IMR-90 (cell line): ENCODE data around the gene TRAPPC4. TPM values are rescaled to one million over a fixed set of nuclear protein-coding genes. Genes with fewer than 3 reads are reported as not detected.

Experiments
- ATAC-seq: fragments of 200-7000 bp; cut with Tn5 transposase; 2 replicates; pipeline ENCODE4 v1.9.1; 2020; ENCODE audit warnings: low read depth, mild to moderate bottlenecking, moderate library complexity
- BruUV-seq: library from RNA; stranded (reverse); fragments of 400-500 nt; replicated peaks from 2 replicates; lab custom pipeline; 2021; lab: Mats Ljungman, UMichigan
- CTCF ChIA-PET: fragments of 300-600 bp; formaldehyde crosslinking; extraction: SDS; loops from one replicate; lab custom pipeline; 2021; ENCODE audit warnings: antibody characterized with exemption; lab: Yijun Ruan, JAX
- POLR2A ChIA-PET: fragments of 300-600 bp; sonication (Branson Sonifier 250); formaldehyde crosslinking; loops from one replicate; lab custom pipeline; 2022; ENCODE audit warnings: antibody characterized with exemption; ENCODE audit not compliant: unreplicated experiment; lab: Charles Lee
- DNase-seq: peaks from one replicate; pipeline ENCODE4 v3.0.0; 2013
- H2AFZ ChIP-seq: replicated peaks from 2 replicates; pipeline ENCODE3; 2013; ENCODE audit warnings: low read length, mild to moderate bottlenecking; ENCODE audit not compliant: poor library complexity
- H2AK5ac ChIP-seq: 2 replicates; pipeline ENCODE4 v1.6.1; 2013; ENCODE audit warnings: low read depth, low read length, inconsistent platforms
- H2AK9ac ChIP-seq: replicated peaks from 2 replicates; pipeline ENCODE3; 2013; ENCODE audit warnings: mild to moderate bottlenecking, low read depth, low read length, moderate library complexity; ENCODE audit not compliant: poor library complexity
- H2BK120ac ChIP-seq: 2 replicates; pipeline ENCODE4 v1.6.1; 2013; ENCODE audit warnings: low read depth, low read length, inconsistent platforms
- H2BK15ac ChIP-seq: 3 replicates; pipeline ENCODE4 v1.6.1; 2013; ENCODE audit warnings: low read depth, low read length, inconsistent platforms
- H2BK20ac ChIP-seq: 2 replicates; pipeline ENCODE4 v1.6.1; 2013; ENCODE audit warnings: low read depth, mild to moderate bottlenecking, inconsistent platforms, low read length, moderate library complexity
- H2BK5ac ChIP-seq: 2 replicates; pipeline ENCODE4 v1.6.1; 2013; ENCODE audit warnings: mild to moderate bottlenecking, low read depth, low read length, inconsistent platforms; ENCODE audit not compliant: poor library complexity, severe bottlenecking
- H3K14ac ChIP-seq: replicated peaks from 2 replicates; pipeline ENCODE4 v1.6.1; 2013; ENCODE audit warnings: low read depth, low read length, inconsistent platforms
- H3K18ac ChIP-seq: 2 replicates; pipeline ENCODE4 v1.6.1; 2013; ENCODE audit warnings: low read depth, low read length, control low read depth
- H3K23ac ChIP-seq: 2 replicates; pipeline ENCODE4 v1.6.1; 2013; ENCODE audit warnings: low read depth, low read length, inconsistent platforms
- H3K27ac ChIP-seq: 2 replicates; pipeline ENCODE4 v1.5.1; 2013; ENCODE audit warnings: mild to moderate bottlenecking, control low read depth, low read length; ENCODE audit not compliant: insufficient read depth
- H3K27me3 ChIP-seq: 2 replicates; pipeline ENCODE4 v1.6.1; 2013; ENCODE audit warnings: low read length; ENCODE audit not compliant: control insufficient read depth, insufficient read depth
- H3K36me3 ChIP-seq: 2 replicates; pipeline ENCODE4 v1.6.1; 2013; ENCODE audit warnings: low read length, mixed read lengths; ENCODE audit not compliant: control insufficient read depth, insufficient read depth
- H3K4ac ChIP-seq: 2 replicates; pipeline ENCODE4 v1.6.1; 2013; ENCODE audit warnings: low read depth, low read length, inconsistent platforms
- H3K4me1 ChIP-seq: 2 replicates; pipeline ENCODE4 v1.6.1; 2013; ENCODE audit warnings: low read length, mixed read lengths; ENCODE audit not compliant: control insufficient read depth, insufficient read depth
- H3K4me2 ChIP-seq: 2 replicates; pipeline ENCODE4 v1.6.1; 2013; ENCODE audit warnings: low read depth, mild to moderate bottlenecking, control low read depth, low read length, moderate library complexity
- H3K4me3 ChIP-seq: 2 replicates; pipeline ENCODE4 v1.5.1; 2013; ENCODE audit warnings: low read depth, mild to moderate bottlenecking, control low read depth, low read length, moderate library complexity; ENCODE audit not compliant: insufficient read depth
- H3K56ac ChIP-seq: 2 replicates; pipeline ENCODE4 v1.6.1; 2013; ENCODE audit warnings: low read length, inconsistent platforms; ENCODE audit not compliant: insufficient read depth; ENCODE audit errors: extremely low read depth
- H3K79me1 ChIP-seq, 2 experiments: 2 replicates each; pipeline ENCODE4 v1.6.1; 2013; ENCODE audit warnings: low read length in 2 of 2, inconsistent platforms in 1 of 2, low read depth in 1 of 2
- H3K9ac ChIP-seq: 2 replicates; pipeline ENCODE4 v1.6.1; 2013; ENCODE audit warnings: low read depth, low read length, control low read depth
- H3K9me1 ChIP-seq: 2 replicates; pipeline ENCODE4 v1.6.1; 2013; ENCODE audit warnings: low read length, inconsistent platforms; ENCODE audit not compliant: insufficient read depth
- H3K9me3 ChIP-seq: 2 replicates; pipeline ENCODE4 v1.6.1; 2013; ENCODE audit warnings: low read length; ENCODE audit not compliant: control insufficient read depth, insufficient read depth
- H4K20me1 ChIP-seq: 2 replicates; pipeline ENCODE4 v1.6.1; 2013; ENCODE audit warnings: low read length, inconsistent platforms; ENCODE audit not compliant: insufficient read depth
- H4K5ac ChIP-seq: 2 replicates; pipeline ENCODE4 v1.6.1; 2013; ENCODE audit warnings: mild to moderate bottlenecking, low read depth, low read length, control low read depth
- H4K8ac ChIP-seq, 2 experiments: 2 replicates each; pipeline ENCODE4 v1.6.1; 2013; ENCODE audit warnings: low read depth in 2 of 2, low read length in 2 of 2, control low read depth in 1 of 2, inconsistent platforms in 1 of 2
- H4K91ac ChIP-seq: 2 replicates; pipeline ENCODE4 v1.6.1; 2013; ENCODE audit warnings: low read depth, low read length, inconsistent platforms; ENCODE audit not compliant: insufficient read depth
- BHLHE40 ChIP-seq: fragments of 150-350 bp; IDR thresholded peaks from 2 replicates; pipeline ENCODE4 v1.6.1; 2016; ENCODE audit warnings: mild to moderate bottlenecking, low read depth, low read length
- CEBPB ChIP-seq: IDR thresholded peaks from 2 replicates; pipeline ENCODE4 v1.6.1; 2012; ENCODE audit warnings: low read depth, low read length, improper control_type of control experiment
- MAFK ChIP-seq: IDR thresholded peaks from 2 replicates; pipeline ENCODE4 v1.6.1; 2012; ENCODE audit warnings: low read depth, low read length, improper control_type of control experiment
- MAZ ChIP-seq: IDR thresholded peaks from 2 replicates; pipeline ENCODE4 v1.6.1; 2012; ENCODE audit warnings: low read depth, mild to moderate bottlenecking, low read length, improper control_type of control experiment, moderate library complexity, borderline replicate concordance
- NFE2L2 ChIP-seq: fragments of 150-350 bp; IDR thresholded peaks from 2 replicates; pipeline ENCODE4 v1.6.1; 2016; ENCODE audit warnings: low read depth, mild to moderate bottlenecking, low read length
- POLR2A ChIP-seq: IDR thresholded peaks from 2 replicates; pipeline ENCODE4 v1.6.1; 2012; ENCODE audit warnings: mild to moderate bottlenecking, low read depth, low read length
- RCOR1 ChIP-seq: IDR thresholded peaks from 2 replicates; pipeline ENCODE4 v1.6.1; 2012; ENCODE audit warnings: mild to moderate bottlenecking, low read length, improper control_type of control experiment; ENCODE audit not compliant: insufficient replicate concordance
- SMC3 ChIP-seq: fragments of 150-350 bp; IDR thresholded peaks from 2 replicates; pipeline ENCODE4 v1.6.1; 2016; ENCODE audit warnings: low read depth, mild to moderate bottlenecking, antibody characterized with exemption, low read length, moderate library complexity
- USF2 ChIP-seq: fragments of 150-350 bp; IDR thresholded peaks from 2 replicates; pipeline ENCODE4 v1.6.1; 2017; ENCODE audit warnings: mild to moderate bottlenecking, antibody characterized with exemption, low read length, low read depth
- whole genome bisulfite sequencing, 2 experiments: methylation state at CpG; one replicate each; pipeline versions ENCODE4 v1.1.5 to v1.1.7; 2013; ENCODE audit warnings: missing lambda C conversion rate in 2 of 2; ENCODE audit not compliant: insufficient read length in 1 of 2; ENCODE audit errors: extremely low coverage in 2 of 2; 5-methylcytosine and 5-hydroxymethylcytosine counted together
- dilution Hi-C: fragments of 300-500 bp; cut with HindIII; formaldehyde crosslinking; loops from one replicate; pipeline ENCODE4 v1.14.3; 2018; ENCODE audit warnings: low sequenced_read_pairs; ENCODE audit not compliant: unreplicated experiment
- in situ Hi-C: fragments of 300-500 bp; cut with MboI; formaldehyde crosslinking; loops from 3 replicates; pipeline ENCODE4 v1.14.3; 2019; ENCODE audit warnings: low sequenced_read_pairs, inconsistent platforms, mixed read lengths
- intact Hi-C: fragments of 100-400 bp; cut with micrococcal nuclease; formaldehyde crosslinking; loops from 2 replicates; pipeline ENCODE4 v1.10.0; 2022
- polyA plus RNA-seq, 3 experiments: library from polyadenylated mRNA; depleted of rRNA; stranded (reverse); fragments of >200 nt; gene quantifications; 2 replicates each; pipeline ENCODE4 v1.2.3, GENCODE V29; 2012; ENCODE audit warnings: low replicate concordance in 1 of 3
- total RNA-seq: library from RNA; depleted of rRNA; stranded (reverse); fragments of >200 nt; gene quantifications from 2 replicates; pipeline ENCODE4 v1.2.3, GENCODE V29; 2012
- TF ChIP-seq, protein P1 (sequence below): conservative IDR thresholded peaks from 2 replicates; pipeline ENCODE4 v1.5.1; 2012; ENCODE audit warnings: mild to moderate bottlenecking, low read depth, low read length, improper control_type of control experiment

The TRAPPC4 gene
- total and polyA plus RNA-seq, 2 of the 4 experiments (the other 2 are of a cell fraction): 102 to 162 TPM

GRCh38 chr11:118975771-118976709 is 42.5 kb upstream of the TRAPPC4 start:
- H2BK5ac ChIP-seq: no peak overlapping the region
- H3K14ac ChIP-seq: no peak overlapping the region
- H3K27me3 ChIP-seq: peaks cover 41% of the 10 kb centered on the region
- no peak overlapping the region for H3K9ac ChIP-seq
- ATAC-seq (no peak), DNase-seq (no peak)
- no peak overlapping the region for H4K8ac ChIP-seq
- no peaks in the 10 kb centered on the region for H3K9me1 ChIP-seq
- intact Hi-C loops: no loop called here
- no TSS peak for BruUV-seq
- no peaks in the 10 kb centered on the region for H4K20me1 ChIP-seq
- no peak overlapping the region for H2BK15ac ChIP-seq
- H2BK120ac ChIP-seq: no peak overlapping the region
- 75% methylated on average over 3 of the region's 15 CpGs; no CpG with 5 or more reads in 1 of the 2 experiments for WGBS, 2 experiments
- H3K56ac ChIP-seq: no peak overlapping the region
- in situ Hi-C loops: no loop called here
- H3K23ac ChIP-seq: no peak overlapping the region
- ChIA-PET POLR2A (no interaction called here), CTCF (interaction anchor here (0.7 kb wide), 1 partner anchor 316 kb away, joined by 5 read pairs; no protein-coding TSS in a partner anchor)
- no peak overlapping the region for H2AK9ac ChIP-seq
- H3K79me1 ChIP-seq: no peaks in the 10 kb centered on the region
- H3K27ac ChIP-seq: no peak overlapping the region
- no peak overlapping the region for H3K18ac ChIP-seq
- no peak overlapping the region for H3K4me2 ChIP-seq
- no peak overlapping the region for H4K5ac ChIP-seq
- H3K36me3 ChIP-seq: no peaks in the 10 kb centered on the region
- H2AK5ac ChIP-seq: no peak overlapping the region
- dilution Hi-C loops: no loop called here
- H3K4me1 ChIP-seq: no peaks in the 10 kb centered on the region
- TF ChIP-seq SMC3 (no peak), MAZ (no peak), USF2 (no peak), NFE2L2 (no peak), RCOR1 (no peak), POLR2A (no peak), MAFK (no peak), BHLHE40 (no peak), CEBPB (no peak)
- TF ChIP-seq, protein P1, sequence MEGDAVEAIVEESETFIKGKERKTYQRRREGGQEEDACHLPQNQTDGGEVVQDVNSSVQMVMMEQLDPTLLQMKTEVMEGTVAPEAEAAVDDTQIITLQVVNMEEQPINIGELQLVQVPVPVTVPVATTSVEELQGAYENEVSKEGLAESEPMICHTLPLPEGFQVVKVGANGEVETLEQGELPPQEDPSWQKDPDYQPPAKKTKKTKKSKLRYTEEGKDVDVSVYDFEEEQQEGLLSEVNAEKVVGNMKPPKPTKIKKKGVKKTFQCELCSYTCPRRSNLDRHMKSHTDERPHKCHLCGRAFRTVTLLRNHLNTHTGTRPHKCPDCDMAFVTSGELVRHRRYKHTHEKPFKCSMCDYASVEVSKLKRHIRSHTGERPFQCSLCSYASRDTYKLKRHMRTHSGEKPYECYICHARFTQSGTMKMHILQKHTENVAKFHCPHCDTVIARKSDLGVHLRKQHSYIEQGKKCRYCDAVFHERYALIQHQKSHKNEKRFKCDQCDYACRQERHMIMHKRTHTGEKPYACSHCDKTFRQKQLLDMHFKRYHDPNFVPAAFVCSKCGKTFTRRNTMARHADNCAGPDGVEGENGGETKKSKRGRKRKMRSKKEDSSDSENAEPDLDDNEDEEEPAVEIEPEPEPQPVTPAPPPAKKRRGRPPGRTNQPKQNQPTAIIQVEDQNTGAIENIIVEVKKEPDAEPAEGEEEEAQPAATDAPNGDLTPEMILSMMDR: no peak
- no peak overlapping the region for H2BK20ac ChIP-seq
- H2AFZ ChIP-seq: no peak overlapping the region
- H3K4me3 ChIP-seq: no peak overlapping the region
- no peaks in the 10 kb centered on the region; the same call in 1 of the 2 replicates for H3K9me3 ChIP-seq
- no peak overlapping the region for H4K91ac ChIP-seq
- no peak overlapping the region for H3K4ac ChIP-seq
